Suprapubic skin (tissue), 4 donors: Measurements from ENCODE around the gene EDC4.

Experiments
- POLR2A ChIP-seq, 2 donors: fragments of 450-650 bp; IDR thresholded peaks; one replicate each; pipeline ENCODE4 v1.6.1; 2017; ENCODE audit warnings: antibody characterized with exemption in 2 of 2, mild to moderate bottlenecking in 2 of 2, moderate library complexity in 2 of 2
- POLR2AphosphoS5 ChIP-seq, 3 donors: sonication (generic); formaldehyde crosslinking; IDR thresholded peaks; one replicate each; pipeline ENCODE4 v1.6.1; 2017; ENCODE audit warnings: antibody characterized with exemption in 3 of 3
- TF ChIP-seq, protein P1 (sequence below), 2 donors: fragments of 200-600 bp in 1 of 2; fragments of 450-650 bp in 1 of 2; sonication (generic) in 1 of 2; IDR thresholded peaks; one replicate each; pipeline ENCODE4 v1.5.1; 2016 to 2019; ENCODE audit warnings: antibody characterized with exemption in 2 of 2, mild to moderate bottlenecking in 1 of 2, moderate library complexity in 1 of 2

- TF ChIP-seq, protein P1, sequence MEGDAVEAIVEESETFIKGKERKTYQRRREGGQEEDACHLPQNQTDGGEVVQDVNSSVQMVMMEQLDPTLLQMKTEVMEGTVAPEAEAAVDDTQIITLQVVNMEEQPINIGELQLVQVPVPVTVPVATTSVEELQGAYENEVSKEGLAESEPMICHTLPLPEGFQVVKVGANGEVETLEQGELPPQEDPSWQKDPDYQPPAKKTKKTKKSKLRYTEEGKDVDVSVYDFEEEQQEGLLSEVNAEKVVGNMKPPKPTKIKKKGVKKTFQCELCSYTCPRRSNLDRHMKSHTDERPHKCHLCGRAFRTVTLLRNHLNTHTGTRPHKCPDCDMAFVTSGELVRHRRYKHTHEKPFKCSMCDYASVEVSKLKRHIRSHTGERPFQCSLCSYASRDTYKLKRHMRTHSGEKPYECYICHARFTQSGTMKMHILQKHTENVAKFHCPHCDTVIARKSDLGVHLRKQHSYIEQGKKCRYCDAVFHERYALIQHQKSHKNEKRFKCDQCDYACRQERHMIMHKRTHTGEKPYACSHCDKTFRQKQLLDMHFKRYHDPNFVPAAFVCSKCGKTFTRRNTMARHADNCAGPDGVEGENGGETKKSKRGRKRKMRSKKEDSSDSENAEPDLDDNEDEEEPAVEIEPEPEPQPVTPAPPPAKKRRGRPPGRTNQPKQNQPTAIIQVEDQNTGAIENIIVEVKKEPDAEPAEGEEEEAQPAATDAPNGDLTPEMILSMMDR (IDR thresholded peaks at IDR 0.05): no peak
- TF ChIP-seq POLR2A (IDR thresholded peaks at IDR 0.05): no peak
- TF ChIP-seq POLR2AphosphoS5 (IDR thresholded peaks at IDR 0.05): no peak
Measured at GRCh38 chr16:67882374-67883145, 9.7 kb downstream of the EDC4 start.
